GM18511 (cell line): ENCODE results near the gene DPEP1.
"Not testable (repeated sequence)": the region's sequence is repeated elsewhere in the genome, so short reads cannot be mapped to it uniquely, and the experiment has no call there.

Source experiments
- ATAC-seq: cut with Tn5 transposase; IDR thresholded peaks from one replicate; pipeline ENCODE4 v1.9.1; 2021; ENCODE audit warnings: mild to moderate bottlenecking, moderate library complexity; ENCODE audit not compliant: unreplicated experiment

Gene DPEP1

DNA sequence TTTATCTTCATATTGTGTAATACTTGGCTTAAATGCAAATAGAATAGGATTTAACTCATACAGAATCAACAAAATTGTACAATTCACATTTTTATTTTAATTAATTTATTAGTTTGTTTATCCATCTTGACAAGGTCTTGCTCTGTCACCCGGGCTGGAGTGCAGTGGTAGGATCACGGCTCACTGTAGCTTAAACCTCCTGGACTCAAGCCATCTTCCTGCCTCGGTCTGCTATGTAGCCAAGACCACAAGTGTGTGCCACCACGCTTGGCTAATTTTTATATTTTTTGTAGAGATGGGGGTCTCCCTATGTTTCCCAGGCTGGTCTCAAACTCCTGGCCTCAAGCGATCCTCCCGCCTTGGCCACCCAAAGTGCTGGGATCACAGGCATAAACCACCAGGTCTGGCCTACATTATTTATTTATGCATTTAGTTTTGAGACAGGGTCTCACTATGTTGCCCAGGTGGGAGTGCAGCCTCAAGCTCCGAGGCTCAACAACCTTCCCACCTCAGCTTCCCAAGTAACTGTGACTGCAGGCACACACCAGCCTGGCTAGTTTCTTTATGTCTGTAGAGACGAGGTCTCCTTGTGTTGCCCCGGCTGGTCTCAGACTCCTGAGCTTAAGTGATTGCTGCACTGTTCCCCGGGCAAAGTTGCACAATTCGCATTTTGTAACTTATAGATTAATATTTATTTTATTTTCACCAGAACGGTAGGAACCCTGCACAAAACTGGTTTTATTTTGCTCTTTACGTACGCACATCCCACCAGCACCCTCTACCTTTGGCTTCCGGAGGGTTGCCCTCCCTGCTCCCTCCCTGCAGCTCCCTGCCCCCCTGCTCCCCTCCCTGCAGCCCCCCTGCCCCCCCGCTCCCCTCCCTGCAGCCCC lies 4.9 kb downstream of the DPEP1 start:
- ATAC-seq: no peak

GRCh38 chr16:89619840-89620239 lies 6.4 kb downstream of the DPEP1 start:
- no peak for ATAC-seq

GRCh38 chr16:89620406-89620841 lies 7.0 kb downstream of the DPEP1 start:
- no peak for ATAC-seq

- no peak for ATAC-seq
Observed at GRCh38 chr16:89621136-89621697, 7.8 kb downstream of the DPEP1 start.

DNA sequence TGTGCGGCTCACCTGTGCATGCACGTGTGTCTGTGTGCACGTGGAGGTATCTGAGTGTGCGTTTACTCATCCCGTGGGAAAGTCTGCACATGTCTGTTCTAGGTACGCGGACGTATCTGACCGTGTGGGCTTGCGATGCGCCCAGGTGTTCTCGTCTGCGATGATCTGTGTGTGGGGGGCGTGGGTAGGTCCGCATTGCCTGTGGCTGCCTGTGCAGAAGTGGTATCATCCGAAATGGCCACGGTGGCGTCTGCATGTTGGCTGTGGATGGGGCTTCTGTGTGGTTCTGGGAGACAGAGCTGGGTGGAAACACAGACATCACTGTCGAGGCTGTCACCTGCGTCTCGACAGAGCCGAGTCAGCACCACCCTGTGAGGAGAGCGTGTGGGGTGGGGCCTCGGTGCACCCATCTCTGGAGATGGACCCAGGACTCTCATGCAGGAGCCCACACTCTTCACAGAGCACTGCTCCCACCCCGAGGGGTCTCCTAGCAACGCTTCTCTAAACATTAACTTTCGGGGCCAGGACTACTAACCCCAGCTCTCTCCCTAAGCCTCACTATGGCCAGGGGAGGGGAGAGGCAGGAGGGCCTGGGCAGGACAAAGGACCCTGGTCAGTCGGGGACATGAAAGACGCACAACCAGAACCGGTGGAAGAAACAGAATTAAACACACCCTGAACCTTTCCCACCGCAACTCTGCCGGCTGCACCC lies 8.4 kb downstream of the DPEP1 start:
- no peak for ATAC-seq

DNA sequence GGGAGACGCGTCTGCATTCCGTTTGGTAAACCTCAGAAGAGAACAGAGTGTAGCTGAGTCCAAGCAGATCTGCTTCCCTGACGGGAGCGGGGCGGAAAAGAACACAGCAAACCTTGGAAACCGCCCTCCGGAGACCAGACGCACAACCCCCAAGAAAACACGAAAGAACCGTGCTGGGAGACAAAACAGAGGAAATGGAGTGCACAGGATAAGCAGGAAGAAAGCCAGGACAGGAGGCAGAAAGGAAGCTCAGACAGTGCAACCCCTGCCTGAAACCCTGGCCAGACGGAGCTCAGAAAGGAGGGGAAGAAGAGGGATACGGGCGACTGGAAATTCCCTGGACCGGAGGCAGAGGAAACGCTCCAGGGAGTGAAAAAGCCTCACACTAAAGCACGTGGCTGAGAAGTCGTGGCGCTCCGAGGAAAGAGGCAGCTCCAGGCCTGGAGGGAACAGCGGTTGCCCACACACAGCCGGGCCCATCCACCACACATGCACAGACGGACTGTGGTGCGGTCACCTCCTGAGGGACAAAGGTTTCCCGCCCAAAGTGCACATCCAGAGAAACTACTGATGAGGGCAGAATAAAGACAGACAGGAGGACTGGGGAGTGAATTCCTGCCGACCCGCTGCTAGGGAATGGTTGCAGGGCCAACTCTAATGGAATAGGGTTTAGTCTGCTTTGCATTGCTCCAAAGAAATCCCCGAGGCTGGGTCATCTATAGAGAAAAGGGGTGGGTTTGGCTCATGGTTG lies 10.2 kb downstream of the DPEP1 start:
- no peak for ATAC-seq

GRCh38 chr16:89624777-89625761 lies 11.6 kb downstream of the DPEP1 start:
- no peak for ATAC-seq

DNA sequence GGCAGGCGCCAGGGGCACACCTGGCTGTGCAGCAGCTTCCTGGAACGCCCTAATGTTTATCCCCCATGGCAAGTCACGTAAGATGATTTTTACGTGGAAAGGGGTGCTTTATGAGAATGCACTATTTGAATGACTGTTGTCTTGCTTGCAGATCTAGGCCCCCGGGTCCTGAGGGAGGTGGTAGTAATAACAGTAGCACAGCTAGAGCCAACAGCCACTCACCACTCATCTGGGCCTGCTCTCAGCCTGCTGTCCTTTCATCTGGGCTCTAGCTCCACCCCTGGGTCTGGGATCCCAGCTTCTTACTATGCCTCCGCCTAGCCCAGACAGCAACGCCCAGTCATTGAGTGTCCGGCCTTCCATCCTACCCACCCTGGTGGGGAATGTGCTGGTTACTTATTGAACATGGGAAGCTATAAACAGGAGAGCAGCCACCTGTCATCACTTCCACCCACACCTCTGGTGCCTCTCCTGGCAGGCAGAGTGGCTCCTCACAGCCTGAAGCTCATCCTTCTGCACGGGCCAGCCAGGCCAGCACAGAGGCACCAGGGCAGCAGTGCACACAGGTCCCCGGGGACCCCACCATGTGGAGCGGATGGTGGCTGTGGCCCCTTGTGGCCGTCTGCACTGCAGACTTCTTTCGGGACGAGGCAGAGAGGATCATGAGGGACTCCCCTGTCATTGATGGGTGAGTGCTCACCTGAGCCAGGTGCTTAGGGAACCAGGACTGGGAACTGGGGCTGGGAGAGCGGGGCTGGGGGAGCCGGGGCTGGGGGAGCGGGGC lies 16.6 kb downstream of the DPEP1 start:
- ATAC-seq: no peak

DNA sequence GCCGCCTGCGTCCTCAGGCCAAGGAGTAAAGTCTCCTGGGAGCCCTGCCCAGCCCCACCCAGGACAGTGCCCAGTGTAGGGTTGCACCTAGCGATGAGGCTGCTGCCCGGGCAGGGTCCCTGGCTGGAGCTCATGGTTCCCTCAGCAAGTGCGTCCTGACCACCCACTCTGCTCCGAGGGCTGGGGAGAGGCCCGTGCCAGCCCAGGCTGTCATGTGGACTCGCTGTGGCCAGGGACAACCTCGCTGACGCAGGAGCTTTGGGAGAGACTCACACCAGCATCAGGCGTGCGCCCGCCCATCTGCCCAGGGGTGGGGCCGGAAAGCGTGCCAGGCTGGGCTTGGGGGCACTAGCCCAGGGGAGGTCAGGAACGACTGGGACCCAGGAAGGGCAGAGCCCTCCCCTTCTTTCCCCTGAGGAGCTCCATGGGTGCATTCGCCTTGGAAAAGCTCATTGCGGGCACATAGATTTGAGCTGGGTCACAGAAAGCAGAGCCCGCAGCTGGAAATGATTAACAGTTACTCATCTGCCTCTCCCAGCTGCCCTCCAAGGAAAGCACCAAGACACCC lies 19.7 kb downstream of the DPEP1 start:
- no peak for ATAC-seq

- not testable (repeated sequence) for ATAC-seq
Observed at GRCh38 chr16:89634463-89635385, 21.3 kb downstream of the DPEP1 start.

DNA sequence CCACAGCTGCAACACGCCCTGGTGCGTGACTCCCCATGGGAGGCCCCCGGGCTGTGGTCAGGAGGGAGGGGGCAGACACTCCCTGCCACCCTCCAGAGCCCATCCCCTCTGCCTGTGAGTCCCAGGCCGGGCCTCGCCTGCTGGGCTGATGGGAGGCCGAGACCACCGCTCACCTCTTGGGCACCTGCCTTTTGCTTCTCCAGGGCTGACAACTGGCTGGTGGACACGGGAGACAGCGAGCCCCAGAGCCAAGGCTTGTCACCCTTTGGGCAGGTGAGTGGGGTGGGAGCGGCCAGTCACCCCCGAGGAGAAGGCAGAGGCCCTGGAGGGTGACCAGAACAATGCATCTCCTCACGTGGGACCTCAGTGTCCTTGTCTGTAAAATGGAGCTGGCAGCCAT lies 23.2 kb downstream of the DPEP1 start:
- ATAC-seq: no peak

- ATAC-seq: no peak
Observed at GRCh38 chr16:89637379-89637778, 23.9 kb downstream of the DPEP1 start.

DNA sequence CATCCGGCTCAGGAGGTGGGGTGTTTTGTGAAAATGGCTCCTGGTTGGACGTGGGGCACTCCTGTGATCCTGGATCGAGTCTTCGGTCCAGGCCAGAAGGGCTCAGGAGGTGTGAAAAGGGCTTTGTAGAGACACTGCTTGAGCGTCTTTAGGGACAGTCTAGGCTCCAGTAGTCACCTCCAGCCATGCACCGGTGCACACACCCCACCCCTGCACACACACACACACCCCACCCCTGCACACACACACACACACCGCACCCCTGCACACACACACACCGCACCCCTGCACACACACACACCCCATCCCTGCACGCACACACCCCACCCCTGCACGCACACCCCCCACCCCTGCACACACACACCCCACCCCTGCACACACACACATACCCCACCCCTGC lies 25.0 kb downstream of the DPEP1 start:
- ATAC-seq: no peak

DNA sequence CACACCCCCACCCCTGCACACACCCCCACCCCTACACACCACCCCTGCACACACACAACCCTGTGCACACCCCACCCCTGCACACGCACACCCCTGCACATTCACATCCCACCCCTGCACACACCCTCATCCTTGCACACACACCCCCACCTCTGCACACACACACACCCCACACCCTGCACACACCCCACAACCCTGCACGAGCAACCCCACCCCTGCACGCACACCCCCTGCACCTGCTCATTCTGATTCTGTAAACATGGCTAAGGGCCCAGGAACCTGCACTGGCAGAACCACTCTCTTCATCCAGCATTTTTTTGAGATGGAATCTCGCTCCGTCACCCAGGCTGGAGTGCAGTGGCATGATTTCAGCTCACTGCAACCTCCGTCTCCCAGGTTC lies 25.9 kb downstream of the DPEP1 start:
- no peak for ATAC-seq

- no peak for ATAC-seq
Observed at GRCh38 chr16:89641458-89642119, 28.1 kb downstream of the DPEP1 start.

DNA sequence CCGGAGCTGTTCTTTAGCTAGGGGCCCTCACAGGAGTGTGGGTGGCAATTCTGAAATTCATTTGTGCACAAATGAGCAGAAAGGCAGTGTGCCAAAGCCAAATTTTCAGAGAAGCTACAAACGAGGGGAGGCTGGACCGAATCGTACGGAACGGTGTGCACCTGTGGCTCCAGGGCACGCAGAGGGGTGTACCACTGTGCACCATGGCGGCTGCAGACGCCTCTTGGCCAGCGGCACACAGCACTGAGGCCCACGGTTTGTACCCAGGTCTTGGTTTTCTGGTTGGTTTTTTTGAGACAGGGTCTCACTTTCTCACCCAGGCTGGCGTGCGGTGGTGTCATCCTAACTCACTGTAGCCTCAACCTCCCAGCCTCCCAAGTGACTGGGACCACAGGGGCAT lies 29.1 kb downstream of the DPEP1 start:
- no peak for ATAC-seq

GRCh38 chr16:89643769-89644300 lies 30.4 kb downstream of the DPEP1 start:
- ATAC-seq: no peak
